GM18517 (cell line): ENCODE measurements around the gene CTSF.
"Not testable (repeated sequence)": the region's sequence is repeated elsewhere in the genome, so short reads cannot be mapped to it uniquely, and the experiment has no call there.

Experiments
- ATAC-seq: cut with Tn5 transposase; IDR thresholded peaks from one replicate; pipeline ENCODE4 v1.9.1; 2021; ENCODE audit warnings: mild to moderate bottlenecking, moderate library complexity; ENCODE audit not compliant: unreplicated experiment

CTSF gene

DNA sequence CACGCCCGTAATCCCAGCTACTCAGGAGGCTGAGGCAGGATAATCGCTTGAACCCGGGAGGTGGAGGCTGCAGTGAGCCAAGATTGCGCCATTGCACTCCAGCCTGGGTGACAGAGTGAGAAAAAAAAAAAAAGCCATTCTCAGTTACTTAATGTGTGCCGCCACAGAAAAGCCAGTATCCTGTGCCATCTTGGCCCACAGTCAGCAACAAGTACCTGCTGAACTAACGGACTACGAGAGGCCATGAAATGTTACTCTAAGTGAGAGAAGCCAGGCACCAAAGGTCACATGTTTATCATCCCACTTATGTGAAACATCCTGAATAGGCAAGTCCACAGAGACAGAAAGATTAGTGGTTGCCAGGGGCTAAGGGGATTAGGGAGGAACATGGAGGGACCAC is 27.8 kb downstream of the CTSF start:
- not testable (repeated sequence) for ATAC-seq

DNA sequence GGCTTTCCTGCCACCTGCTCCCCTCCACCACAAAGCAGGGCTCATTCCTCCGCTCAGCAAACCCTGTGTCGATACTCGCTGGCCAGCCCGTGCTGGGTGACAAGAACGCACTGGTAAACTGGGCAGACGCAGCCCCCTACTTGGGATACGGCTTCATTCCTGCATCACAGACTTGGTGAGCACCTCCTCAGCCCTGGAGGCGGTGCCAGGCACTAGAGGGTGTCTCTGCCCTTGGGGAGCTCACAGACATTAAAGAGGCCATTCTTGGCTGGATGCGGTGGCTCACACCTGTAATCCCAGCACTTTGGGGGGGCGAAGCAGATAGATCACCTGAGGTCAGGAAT is 28.6 kb downstream of the CTSF start:
- ATAC-seq: no peak

DNA sequence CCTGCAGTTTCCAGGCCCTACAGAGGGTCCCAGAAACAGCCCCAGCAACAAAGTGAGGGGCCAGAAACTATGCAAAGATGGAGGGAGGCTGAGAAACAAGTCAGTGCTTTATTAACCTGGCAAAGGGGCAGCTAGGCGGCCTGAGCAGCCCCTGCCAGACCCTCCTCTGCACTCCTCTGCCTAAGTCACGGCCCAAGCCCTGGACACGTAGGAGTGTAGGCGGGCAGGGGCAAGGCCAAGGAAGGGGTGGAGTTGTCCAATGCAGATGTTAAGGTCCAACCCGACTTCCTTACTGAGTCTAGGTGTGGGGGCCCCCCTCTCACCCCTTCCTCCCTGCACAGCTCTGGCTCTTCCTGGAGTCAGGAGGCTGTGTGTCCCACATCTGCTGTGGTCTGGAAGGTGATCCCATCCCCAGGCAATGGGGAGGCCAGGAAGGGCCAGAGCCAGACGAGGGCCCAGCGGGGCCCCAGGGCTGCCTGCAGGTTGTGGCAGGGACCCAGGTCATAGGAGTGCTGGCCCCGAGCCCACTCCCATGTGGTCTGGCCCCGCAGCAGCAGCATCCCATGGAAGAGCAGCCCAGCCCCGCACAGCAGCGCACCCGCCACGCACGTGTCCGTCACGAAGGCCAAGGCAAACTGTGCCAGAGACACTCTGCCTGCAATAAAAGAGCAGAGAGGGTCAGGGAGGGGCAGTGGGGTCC is 29.1 kb downstream of the CTSF start:
- ATAC-seq: no peak

DNA sequence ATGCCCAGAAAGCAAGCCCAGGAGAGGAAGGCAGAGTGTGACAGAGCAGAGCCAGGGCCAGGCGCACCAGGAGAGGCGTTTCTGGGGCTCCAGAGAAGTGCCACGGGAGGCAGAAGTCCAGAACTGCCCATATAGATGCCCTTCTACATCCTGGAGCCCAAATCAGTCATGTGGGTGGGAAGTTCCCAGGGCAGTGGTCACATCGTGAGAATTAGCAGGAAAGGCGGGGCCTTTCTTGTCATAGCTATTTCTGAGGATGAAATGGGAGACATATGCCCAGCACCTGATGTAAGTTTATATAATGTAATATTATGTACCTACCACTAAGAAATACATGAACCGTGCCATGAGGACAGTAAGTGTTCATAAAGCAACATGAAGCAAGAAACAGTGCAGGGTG is 35.6 kb downstream of the CTSF start:
- ATAC-seq: no peak

DNA sequence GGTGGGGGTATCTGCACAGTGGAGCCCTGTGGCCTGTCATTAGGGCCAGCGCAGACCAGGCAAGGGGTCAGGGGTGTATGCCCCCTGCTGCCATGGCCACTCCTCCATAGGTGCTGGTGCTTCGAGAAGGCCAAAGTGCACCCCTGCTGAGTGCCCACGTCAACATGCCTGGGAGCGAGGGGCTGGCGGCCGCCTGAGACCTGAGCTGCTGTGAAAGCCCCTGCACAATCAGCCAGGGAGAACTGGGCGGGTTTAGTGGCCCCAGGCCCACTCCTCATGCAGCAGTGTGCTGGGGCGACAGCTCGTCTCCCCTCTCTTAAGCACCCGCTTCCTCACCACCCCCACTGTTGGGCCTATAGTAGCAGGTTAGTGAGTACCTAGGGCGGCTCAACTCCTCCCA is 36.6 kb downstream of the CTSF start:
- ATAC-seq: no peak

DNA sequence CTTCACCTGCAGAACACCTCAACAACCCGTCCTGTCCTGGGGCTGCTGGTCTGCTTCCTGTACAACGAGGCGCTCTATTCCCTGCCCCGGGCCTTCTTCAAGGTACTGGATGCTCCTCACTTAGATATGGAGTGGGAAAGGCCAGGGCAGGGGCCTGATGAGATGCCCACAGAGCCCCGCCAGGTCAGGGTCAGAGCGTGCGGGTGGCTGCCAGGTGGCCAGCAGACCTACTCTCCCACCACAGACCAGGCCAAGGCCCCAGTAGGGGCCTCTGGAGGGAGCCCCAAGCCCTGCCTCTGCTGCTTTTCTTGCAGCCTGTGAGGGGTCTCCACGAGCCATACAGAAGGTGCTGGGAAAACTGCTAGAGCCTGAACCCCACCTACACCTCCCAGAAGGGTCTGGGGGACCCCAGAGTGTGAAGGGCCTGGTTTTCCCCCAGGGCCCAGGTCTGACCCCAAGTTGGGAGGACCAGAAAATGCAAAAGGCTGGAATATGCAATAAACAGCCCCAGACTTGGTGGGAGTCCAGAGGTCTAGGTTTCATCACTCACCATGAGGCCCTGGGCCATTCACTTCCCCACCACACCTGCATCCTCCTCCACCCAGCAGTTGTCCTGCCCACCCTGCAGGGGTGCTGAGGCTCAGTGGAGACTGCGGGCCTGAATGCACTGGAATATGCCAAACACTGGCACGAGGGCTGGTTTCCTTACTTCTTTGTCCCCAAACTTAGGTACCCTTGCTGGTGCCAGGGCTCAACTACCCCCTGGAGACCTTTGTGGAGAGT is 37.3 kb downstream of the CTSF start:
- ATAC-seq: no peak

DNA sequence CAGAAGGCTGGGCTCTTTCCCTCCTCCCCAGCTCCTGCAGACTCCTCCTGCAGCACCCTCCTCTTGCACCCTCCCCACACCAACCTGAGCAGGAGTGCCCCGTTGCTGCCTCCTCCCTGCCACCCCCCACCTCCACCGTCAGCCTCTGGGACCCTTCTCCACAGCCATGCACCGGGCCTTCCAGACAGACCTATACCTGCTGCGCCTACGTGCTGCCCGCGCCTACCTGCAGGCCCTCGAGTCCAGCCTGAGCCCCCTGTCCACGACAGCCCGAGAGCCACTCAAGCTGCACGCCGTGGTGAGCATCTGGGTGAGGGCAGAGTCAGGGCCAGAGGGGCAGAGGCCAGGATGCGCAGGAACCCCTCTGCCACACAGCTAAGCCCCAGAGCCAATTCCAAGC is 38.8 kb downstream of the CTSF start:
- ATAC-seq: no peak

DNA sequence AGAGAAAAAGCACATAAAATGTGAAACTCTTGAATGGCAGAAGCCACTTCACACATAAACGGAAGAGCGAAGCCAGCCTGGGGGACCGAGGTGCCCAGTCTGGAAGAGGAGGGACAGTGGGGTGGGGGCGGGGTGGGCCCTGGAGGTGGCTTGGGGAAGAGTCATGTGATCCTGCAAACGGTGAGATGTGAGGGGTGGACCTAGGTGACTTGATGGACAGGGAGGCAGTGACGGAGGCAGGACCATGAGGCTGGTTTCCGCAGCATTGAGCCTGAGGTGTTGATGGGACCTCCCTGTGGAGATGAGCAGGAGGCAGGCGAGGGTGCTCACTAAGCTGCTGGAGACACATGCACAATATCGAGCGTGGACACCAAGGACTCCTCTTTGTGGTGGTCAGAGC is 39.3 kb downstream of the CTSF start:
- ATAC-seq: no peak

DNA sequence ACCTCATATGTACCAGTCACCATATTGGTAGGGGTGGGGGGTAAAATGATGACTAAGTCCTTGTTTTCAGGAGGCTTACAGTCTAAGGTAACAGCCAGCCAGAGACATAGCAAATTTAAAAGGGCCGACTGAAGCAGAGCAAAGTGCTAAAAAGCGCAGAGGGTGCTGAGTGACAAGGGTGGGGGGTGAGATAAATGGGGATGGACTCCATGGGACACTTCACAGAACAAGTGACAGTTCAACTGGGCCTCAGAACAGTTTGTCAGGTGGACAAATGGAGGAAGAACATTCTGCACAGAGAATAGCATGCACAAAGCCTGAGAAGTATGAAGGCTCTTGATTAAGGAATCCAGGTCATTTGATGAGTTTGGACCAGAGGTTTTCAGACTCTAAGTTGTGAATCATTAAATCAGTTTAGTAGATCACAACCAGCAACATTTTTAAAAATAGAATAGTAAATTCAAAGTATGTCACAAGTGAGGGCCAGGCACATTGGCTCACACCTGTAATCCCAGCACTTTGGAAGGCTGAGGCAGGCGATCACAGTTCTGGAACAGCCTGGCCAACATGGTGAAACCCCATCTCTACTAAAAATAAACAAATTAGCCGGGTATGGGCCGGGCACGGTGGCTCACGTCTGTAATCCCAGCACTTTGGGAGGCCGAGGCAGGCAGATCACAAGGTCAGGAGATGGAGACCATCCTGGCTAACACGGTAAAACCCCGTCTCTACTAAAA is 43.9 kb downstream of the CTSF start:
- ATAC-seq: no peak

DNA sequence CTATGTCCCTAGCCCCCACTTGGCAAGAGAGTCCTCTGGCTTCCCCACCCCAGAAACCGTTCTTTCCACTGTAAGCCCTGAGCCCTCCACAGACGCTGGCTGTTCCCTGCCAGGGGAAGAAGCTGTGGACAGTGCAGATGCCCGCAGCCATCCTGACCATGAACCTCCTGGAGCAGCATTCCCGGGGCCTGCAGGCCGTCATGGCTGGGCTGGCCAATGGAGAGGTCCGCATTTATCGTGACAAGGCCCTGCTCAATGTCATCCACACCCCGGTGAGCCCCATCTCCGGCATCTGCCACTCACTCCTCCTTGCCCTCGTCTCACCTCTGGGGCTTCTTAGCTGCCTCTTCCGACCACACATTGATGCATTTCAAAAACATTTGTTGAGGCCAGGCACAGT is 44.8 kb downstream of the CTSF start:
- no peak for ATAC-seq
